Activated CD4-positive, alpha-beta T cell treated with anti-CD3 and anti-CD28 coated beads, Interleukin-2, Interleukin-6, amounts not matched to agents 100 ng/mL and 50 ng/mL, durations not matched to agents 16 hours and 8 hours (primary cell): ENCODE data around the gene NPY4R.
"Not testable (repeated sequence)": the region's sequence is repeated elsewhere in the genome, so short reads cannot be mapped to it uniquely, and the experiment has no call there.

Source experiments
- DNase-seq: peaks from one replicate; pipeline ENCODE4 v3.0.0-alpha.2; 2020

The NPY4R gene

DNA sequence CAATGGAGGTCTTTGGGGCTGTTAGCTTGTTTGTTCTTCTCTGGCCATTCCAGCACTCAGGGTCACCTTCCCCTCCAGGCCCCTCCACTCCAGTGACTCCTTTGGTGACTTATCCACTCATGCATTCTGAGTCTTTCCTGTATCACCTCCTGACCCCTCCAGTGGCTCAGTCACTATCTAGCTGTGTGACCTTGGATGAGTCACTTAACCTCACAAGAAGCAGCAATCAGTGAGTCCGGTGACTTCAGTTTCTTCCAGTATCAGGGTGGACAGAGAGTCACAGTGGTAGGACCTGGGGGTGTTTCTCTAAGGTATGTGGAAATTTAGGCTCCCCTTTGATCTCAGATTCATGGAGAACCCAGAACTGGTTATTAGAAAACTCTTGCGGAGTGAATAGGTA, 9.8 kb downstream of the NPY4R start:
- not testable (repeated sequence) for DNase-seq

DNA sequence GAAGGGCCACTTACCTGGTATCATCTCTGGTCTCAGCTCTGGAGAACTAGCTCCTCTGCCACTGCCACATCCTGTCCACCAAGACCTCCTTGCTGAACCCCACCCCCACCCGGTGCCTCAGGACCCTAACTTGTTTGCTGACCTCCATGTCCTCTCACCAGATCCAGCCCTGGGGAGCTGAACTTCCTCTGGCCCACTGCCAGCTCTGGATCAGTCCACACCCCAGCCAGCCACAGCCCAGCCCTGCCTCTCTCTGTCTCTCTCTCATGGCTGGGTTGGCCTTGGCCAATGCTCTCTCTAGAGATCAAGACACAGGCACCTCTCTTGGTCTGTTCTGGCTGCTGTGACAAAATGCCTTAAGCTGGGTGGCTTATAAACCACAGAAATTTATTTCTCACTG, 14.4 kb downstream of the NPY4R start:
- not testable (repeated sequence) for DNase-seq

DNA sequence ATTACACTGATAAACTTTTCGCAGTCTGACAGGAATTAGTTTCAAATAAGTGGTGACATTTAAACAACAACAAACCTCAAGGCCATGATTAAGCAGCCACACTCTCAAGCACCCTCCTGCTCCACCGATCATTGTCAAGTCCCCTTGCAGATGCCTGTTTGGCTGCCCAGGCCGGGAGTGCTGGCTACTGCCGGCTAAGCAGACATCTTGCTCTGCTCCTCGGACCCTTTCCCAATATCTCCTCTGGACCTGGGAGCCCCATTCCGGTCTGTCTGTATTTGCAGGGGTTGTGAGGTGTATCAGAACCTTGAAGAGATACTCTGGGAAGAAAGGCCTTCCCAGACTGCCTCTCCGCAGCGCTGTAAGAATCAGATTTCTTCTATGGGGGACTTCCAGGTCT, 14.9 kb downstream of the NPY4R start:
- not testable (repeated sequence) for DNase-seq

DNA sequence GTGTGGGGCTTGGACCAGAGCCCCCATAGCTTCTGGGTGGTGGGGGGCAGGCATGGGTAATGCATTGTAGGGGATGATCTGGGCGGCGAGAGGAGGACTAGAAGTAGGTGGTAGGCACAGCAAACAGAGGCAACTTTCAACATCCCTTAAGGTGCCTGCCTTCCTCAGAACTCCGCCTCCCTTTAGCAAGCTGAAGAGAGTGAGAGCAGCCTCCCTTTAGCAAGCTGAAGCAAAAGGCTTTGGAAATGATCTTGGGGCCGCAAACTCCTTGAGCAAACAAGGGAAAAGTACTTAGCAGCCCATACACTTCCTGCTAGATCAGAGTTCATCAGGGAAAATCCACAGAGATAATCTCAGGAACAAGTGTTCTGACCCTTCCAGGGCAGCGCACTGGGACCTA, 18.3 kb downstream of the NPY4R start:
- not testable (repeated sequence) for DNase-seq

DNA sequence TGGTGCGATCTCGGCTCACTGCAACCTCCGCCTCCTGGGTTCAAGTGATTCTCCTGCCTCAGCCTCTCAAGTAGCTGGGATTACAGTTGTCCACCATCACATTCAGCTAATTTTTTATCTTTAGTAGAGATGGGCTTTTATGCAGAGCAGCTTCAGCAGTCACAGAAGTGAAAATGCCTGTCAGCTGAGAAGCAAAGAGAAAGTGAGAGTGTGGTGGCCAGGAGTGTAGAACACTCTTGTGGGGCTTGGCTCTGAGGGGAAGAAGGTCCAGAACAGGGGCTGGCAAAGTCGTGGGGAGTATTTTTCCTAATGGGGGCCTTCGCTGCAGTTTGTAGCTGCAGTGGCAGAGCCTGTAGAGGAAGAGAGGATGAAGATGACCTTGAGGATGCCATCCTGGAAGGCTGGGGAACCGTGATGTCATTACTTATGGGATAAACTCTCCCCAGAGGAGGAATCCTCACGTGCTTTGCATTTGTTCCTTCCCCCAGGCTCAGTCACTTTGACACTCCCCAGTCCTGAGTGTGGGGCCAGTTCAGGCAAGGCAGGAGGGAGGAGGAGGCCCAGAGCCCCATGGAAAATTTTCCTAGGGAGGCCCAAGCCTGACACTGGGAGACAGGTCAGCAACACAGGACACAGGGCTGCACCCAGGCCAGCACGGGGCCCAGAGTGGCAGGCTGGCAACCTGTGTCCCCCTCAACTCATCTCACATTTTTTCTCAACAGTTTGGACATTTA, 20.2 kb downstream of the NPY4R start:
- not testable (repeated sequence) for DNase-seq

DNA sequence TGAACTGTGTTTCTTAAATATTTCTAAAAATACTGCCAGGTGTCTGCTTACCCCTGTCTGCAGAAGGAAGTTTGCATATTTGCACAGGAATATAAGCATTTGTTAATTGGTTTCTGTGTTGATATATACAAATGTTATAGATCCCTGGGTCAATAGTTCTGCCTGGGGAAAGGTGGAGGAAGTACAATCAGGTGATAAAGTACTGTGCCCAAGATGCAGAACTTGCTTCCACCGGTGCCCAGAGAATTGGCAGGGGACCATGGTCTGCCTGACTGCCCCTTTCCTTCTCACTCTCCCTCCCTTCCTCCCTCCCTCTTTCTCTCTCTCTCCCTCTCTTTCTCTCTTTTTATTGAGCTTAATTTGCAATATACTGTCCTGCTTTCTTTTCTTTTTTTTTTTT, 22.3 kb downstream of the NPY4R start:
- DNase-seq = not testable (repeated sequence)

DNA sequence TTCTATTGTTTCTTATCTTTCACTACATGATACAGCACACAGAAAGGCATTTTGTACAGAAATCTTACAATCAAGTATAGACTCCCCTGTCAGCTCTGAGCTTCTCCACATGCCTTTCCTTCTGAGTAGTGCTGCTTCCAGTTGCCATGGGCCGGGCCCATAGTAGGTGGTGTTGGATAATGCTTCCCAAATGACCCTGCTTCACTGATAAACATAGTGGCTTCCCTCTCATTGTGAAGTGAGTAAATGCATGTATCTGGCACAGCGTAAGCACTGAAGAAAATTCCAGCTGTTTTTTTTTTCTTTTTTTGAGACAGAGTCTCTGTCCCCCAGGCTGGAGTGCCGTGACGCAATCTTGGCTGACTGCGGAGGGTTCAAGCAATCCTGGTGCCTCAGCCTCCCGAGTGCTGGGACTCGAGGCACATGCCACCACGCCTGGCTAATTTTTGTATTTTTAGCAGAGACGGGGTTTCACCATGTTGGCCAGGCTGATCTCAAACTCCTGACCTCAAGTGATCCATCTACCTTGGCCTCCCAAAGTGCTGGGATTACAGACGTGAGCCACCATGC, 23.0 kb downstream of the NPY4R start:
- DNase-seq = not testable (repeated sequence)

DNA sequence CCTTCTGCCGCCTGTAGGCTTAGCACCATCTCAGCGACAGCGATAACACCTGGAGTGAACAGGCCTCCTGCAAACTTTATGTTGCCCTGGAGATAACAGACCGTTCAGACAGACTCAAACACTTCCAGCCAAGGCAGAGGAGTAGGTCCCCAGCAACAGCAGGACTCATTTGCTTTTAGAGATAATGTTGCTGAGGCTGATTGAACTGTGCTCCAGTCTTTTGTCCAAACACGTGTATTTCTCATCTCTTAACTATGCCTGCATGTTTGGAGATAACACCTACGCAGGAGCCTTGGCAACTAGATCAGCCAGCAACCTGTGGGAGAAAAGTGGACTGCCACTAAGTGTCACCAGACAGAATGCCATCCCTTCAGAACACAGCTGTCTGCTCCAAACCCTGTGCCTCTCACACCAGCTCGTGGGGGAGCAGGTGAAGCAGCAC, 23.9 kb downstream of the NPY4R start:
- DNase-seq = not testable (repeated sequence)

DNA sequence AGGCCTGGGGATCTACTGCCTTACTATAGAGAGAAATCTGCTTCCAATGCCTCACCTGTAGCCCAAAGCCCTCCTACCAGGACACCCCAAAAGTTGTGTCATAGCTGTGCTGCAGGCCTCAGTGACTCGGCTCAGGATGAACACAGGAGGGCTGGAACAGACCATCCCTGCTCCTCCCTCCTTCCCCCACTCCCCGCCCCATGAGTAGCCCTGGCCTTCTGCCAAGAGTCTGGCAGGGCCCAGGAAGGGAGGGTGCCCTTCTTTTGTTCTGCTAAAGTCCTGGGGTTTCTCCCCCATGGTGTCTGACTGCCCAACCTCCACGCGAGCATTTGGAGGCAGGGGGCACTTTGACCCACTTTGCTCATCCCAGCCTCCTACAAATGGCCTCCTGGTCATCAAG, 24.8 kb downstream of the NPY4R start:
- DNase-seq = not testable (repeated sequence)

DNA sequence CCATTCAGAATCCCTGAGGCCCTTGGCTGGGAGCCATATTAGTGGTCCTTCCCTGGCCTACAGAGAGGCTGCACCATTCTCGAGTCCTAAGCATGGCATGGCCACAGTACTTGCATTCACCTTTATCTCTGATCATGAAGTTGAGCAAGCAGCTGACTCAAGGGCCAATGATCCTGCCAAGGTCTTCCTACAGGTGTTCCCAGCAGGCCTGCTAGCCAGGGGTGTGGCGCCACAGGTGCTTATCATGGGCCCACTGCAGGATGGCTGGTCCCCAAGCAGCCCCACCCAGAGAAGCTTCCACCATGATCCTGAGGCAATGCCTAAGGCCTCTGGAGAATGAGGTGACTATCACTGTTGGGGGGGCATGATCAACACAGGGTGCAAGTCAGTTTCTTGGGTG, 42.2 kb downstream of the NPY4R start:
- not testable (repeated sequence) for DNase-seq

DNA sequence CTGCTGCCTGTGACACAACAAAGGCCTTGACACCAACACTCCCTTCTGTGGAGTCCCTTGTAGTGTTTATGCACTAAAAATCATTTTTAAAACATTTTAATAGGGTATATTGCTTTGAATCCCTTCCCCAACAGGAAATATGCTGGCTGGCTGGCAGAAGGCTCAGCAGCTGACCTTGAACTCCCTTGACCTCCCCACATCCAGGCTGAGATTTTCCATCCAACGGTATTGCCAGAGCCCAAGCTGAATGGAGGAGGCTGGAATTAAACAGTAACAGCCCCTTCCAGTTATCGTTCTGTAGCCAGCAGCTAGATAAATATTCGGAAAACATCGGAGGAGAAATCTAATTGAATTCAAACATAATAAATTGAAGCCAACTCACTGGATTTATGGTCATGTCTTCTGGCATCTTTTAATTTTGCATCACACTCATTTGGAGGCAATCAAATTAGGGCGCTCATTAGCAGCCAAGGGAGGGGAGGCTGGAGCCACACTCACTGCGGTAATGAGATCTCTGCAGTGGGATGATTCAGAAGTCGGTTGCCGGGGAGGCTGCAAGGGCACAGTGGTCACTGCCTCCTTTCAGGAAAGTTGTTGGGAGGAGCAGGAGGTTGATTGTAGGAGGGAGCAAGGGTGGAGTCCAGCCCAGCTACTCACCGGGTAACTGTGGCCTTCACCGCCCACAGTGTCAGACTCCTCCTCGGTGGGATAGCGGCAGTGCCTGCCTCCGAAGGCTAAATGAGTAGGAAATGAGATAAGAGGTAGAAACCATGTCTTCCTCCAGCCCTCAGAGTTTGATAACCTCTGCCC, 46.0 kb downstream of the NPY4R start:
- DNase-seq = not testable (repeated sequence)

DNA sequence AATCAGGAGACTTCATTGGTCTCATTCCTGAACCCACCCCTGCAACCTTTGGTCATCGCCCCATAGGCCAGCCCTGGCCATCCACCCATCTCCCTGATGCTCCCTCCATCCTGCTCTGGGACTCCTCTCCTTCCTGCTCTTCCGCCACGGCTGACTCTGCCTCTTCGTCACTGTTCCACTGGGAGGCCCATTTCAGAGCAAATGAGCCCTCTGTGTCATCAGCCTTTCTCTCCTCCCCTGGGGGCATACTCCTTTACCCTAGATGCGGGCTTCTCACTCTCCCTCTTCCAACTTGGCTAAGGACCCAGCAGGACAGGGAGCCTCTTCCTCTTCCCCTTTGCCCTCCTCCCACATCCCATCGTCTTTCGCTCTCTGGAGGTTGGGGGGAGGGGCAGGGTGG, 47.5 kb downstream of the NPY4R start:
- not testable (repeated sequence) for DNase-seq

DNA sequence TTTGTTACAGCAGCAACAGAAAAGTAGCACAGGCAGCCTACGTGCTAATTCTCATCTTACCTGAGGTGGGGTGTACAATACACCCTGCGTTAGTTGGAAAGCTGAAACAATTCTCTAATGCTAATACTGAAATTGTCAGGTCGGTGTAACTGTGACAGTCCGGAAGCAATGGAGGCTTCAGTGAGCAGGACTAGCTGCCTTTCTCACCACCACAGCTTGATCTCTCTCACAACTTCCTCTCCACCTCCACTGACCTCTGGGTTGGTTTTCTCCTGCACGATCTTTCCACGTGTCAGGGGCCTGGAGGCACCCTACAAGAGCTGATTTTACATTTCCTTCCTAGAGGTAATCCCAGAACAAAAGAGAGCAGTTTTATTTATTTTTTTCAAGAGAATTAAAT, 50.5 kb downstream of the NPY4R start:
- DNase-seq = not testable (repeated sequence)

DNA sequence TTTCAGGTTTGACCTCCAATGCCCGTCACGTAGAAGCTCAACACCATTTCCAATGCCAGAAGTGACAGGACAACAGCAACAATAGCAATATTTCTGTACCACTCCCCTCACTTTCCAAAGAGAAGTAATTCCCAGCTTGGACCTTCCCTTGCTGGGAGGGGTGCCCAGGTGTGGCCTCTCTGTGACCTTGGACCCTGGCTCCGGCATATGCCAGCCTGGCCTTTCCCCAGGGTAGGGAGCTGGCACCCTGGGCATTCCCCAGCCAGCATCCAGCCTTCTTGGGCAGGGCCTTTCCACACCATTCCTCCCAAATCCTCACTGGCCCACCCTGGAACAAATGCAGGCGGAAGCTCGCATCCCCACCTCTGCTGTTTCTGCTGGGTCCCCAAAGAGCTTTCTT, 53.1 kb downstream of the NPY4R start:
- DNase-seq = not testable (repeated sequence)

DNA sequence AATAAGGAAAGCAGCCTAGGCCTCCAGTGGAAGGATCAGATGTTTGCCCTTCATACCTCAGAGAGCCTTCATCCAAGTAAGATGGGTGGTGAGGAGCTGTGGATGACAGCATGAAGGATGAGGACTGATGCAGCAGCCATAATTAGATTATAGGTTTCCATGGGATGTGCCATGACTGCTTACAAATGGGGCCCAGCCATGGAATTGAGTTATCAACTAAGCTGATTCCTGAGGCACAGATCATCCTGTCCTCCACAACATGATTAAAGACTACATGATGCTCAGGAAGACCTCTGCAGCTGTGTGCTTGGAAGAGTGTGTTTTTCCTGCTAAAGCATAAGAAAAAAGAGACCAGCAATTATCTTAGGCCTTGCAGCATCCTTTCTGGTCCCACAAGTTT, 54.6 kb downstream of the NPY4R start:
- not testable (repeated sequence) for DNase-seq
